ENCODE data around the gene ANAPC15.
A peak's percentile ranks its signal among the peaks of the same experiment; 100 is the strongest.

ANAPC15 gene

DNA sequence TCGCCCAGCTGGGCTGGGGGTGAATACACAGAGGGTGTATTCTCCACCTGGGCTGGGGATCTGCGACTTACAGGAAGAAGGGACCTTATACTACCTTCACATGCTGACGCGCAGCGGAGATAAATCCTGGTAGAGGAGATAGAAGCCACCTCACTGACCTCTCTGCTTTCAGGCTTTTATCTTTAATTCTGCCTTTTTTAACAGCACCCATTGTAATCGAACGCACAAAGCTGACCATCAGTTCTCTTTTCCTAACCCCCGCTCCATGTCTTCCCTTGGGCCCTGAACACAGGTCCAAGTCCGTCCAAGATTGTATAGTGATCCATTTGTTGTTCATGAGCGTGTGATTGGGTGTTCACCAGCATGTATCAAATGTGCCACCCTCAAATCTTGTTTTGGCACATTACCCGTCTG is 8.7 kb downstream of the ANAPC15 start:
- peak overlapping the region; percentile 74 for H3K27ac ChIP-seq (ENCODE audit: low read depth, low read length)
- H3K4me3 ChIP-seq (ENCODE audit: low read depth, low read length), result peak overlapping the region; percentile 51
- H3K4me1 ChIP-seq (ENCODE audit: control insufficient read depth, insufficient read depth, low read length), result peaks cover 14% of the 10 kb centered on the region
- peak overlapping the region; percentile 70 for H3K9ac ChIP-seq (ENCODE audit: low read length)
- H3K36me3 ChIP-seq (ENCODE audit: control insufficient read depth, insufficient read depth, low read length), result peaks cover 34% of the 10 kb centered on the region
- H3K27me3 ChIP-seq (ENCODE audit: control insufficient read depth, insufficient read depth, low read length), result no peaks in the 10 kb centered on the region
- no peaks in the 10 kb centered on the region for H3K9me3 ChIP-seq (ENCODE audit: control insufficient read depth, insufficient read depth, low read depth, low read length)

GRCh38 chr11:72102946-72103753 is 9.3 kb downstream of the ANAPC15 start, which contains the start of gene LAMTOR1:
Gene LAMTOR1 (minus strand): TSS chr11:72103297. CDS start chr11:72103224, 73 bp downstream.
- Histone ChIP-seq H3K4me3 (ENCODE audit: low read depth, low read length) (peak within 1 kb of the TSS; percentile 91), H3K36me3 (ENCODE audit: control insufficient read depth, insufficient read depth, low read length) (peaks cover 35% of the 10 kb centered on the region), H3K9ac (ENCODE audit: low read length) (peak within 1 kb of the TSS; percentile 98), H3K4me1 (ENCODE audit: control insufficient read depth, insufficient read depth, low read length) (peaks cover 14% of the 10 kb centered on the region), H3K9me3 (ENCODE audit: control insufficient read depth, insufficient read depth, low read depth, low read length) (no peaks in the 10 kb centered on the region), H3K27ac (ENCODE audit: low read depth, low read length) (peak within 1 kb of the TSS; percentile 97), H3K27me3 (ENCODE audit: control insufficient read depth, insufficient read depth, low read length) (no peaks in the 10 kb centered on the region)

DNA sequence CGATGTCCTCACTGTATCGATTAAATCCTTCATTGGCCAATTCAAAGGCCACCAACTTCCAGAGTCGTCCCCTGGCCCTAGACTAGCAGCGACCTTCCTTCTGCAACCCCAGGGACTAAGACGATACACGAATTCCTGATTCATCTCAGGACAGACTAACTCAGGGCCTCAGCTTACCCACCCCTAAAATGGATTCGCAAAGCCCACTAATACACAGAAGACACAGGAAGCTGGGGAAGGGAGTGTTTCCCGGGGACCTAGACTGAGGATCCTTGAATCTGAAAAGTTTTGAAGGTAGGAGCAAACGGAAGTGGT is 9.9 kb downstream of the ANAPC15 start:
- Histone ChIP-seq H3K4me3 (ENCODE audit: low read depth, low read length) (peak overlapping the region; percentile 91), H3K9ac (ENCODE audit: low read length) (peak overlapping the region; percentile 98), H3K36me3 (ENCODE audit: control insufficient read depth, insufficient read depth, low read length) (peaks cover 39% of the 10 kb centered on the region), H3K4me1 (ENCODE audit: control insufficient read depth, insufficient read depth, low read length) (peaks cover 14% of the 10 kb centered on the region), H3K27ac (ENCODE audit: low read depth, low read length) (peak overlapping the region; percentile 97), H3K27me3 (ENCODE audit: control insufficient read depth, insufficient read depth, low read length) (no peaks in the 10 kb centered on the region), H3K9me3 (ENCODE audit: control insufficient read depth, insufficient read depth, low read depth, low read length) (no peaks in the 10 kb centered on the region)

GRCh38 chr11:72102162-72102561 is 10.3 kb downstream of the ANAPC15 start:
- Histone ChIP-seq H3K9ac (ENCODE audit: low read length) (peak overlapping the region; percentile 98), H3K27ac (ENCODE audit: low read depth, low read length) (peak overlapping the region; percentile 97; the same call in 1 of the 2 replicates), H3K4me1 (ENCODE audit: control insufficient read depth, insufficient read depth, low read length) (peaks cover 14% of the 10 kb centered on the region), H3K36me3 (ENCODE audit: control insufficient read depth, insufficient read depth, low read length) (peaks cover 43% of the 10 kb centered on the region), H3K27me3 (ENCODE audit: control insufficient read depth, insufficient read depth, low read length) (no peaks in the 10 kb centered on the region), H3K9me3 (ENCODE audit: control insufficient read depth, insufficient read depth, low read depth, low read length) (no peaks in the 10 kb centered on the region), H3K4me3 (ENCODE audit: low read depth, low read length) (peak overlapping the region; percentile 91)

DNA sequence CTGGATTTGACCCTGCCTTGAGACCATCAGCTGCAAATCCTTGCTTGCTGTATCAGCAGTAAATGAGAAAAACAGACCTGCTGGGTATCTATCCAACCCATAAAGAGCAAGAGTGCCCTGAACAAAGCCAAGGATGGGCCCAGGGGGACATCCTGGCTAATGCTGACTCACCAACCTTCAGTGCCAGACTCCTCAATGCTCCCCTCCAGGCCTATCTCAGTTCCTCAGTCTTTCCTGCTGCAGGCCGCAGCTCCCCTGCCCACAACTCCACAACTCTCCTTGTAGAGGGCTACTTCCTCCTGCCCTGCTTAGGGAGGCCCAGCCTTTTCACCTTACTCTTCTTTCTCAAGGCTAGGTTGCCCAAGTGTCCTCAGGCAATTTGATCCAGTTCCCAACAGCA is 12.0 kb downstream of the ANAPC15 start:
- Histone ChIP-seq H3K4me1 (ENCODE audit: control insufficient read depth, insufficient read depth, low read length) (peaks cover 14% of the 10 kb centered on the region), H3K4me3 (ENCODE audit: low read depth, low read length) (no peak overlapping the region), H3K9me3 (ENCODE audit: control insufficient read depth, insufficient read depth, low read depth, low read length) (no peaks in the 10 kb centered on the region), H3K36me3 (ENCODE audit: control insufficient read depth, insufficient read depth, low read length) (peaks cover 51% of the 10 kb centered on the region), H3K9ac (ENCODE audit: low read length) (peak overlapping the region; percentile 6), H3K27ac (ENCODE audit: low read depth, low read length) (no peak overlapping the region), H3K27me3 (ENCODE audit: control insufficient read depth, insufficient read depth, low read length) (no peaks in the 10 kb centered on the region)

DNA sequence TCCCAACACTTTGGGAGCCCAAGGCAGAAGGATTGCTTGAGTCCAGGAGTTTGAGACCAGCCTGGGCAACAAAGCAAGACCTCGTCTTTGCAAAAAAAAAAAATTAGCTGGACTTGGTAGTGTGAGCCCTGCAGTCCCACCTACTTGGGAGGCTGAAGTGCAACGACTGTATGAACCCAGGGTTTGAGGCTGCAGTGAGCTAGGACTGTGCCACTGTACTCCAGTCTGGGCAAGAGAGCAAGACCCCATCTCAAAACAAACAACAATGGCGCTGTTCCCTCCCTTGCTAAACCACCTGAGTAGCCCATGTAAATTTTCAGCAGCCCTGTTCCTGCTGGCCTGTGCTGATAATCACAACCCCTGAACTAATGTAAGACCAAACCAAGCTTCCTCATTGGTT is 12.5 kb downstream of the ANAPC15 start:
- no peak overlapping the region for H3K4me3 ChIP-seq (ENCODE audit: low read depth, low read length)
- H3K27me3 ChIP-seq (ENCODE audit: control insufficient read depth, insufficient read depth, low read length), result no peaks in the 10 kb centered on the region
- H3K36me3 ChIP-seq (ENCODE audit: control insufficient read depth, insufficient read depth, low read length), result peaks cover 56% of the 10 kb centered on the region
- H3K9ac ChIP-seq (ENCODE audit: low read length), result peak overlapping the region; percentile 6
- no peak overlapping the region for H3K27ac ChIP-seq (ENCODE audit: low read depth, low read length)
- H3K9me3 ChIP-seq (ENCODE audit: control insufficient read depth, insufficient read depth, low read depth, low read length), result no peaks in the 10 kb centered on the region
- H3K4me1 ChIP-seq (ENCODE audit: control insufficient read depth, insufficient read depth, low read length), result peaks cover 14% of the 10 kb centered on the region

DNA sequence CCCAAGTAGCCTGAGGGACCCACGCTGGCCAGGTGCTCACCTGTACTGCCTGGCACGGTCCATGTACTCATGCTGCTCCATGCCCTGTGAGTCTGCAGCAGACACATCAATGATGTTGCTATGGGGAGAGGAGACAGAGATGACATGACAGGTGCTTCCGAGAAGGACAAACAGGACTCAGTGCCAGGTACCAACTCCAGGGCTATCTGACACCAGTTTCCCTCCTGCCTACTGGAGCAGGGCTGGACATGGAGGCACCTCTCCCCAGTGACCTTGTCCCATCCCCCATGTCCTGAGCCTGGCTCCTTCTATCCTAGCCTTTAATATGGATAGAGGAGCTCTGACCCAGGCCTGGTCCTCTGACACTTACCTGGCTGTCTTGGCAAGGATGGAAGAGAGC is 13.8 kb downstream of the ANAPC15 start:
- Histone ChIP-seq H3K4me1 (ENCODE audit: control insufficient read depth, insufficient read depth, low read length) (peaks cover 11% of the 10 kb centered on the region), H3K36me3 (ENCODE audit: control insufficient read depth, insufficient read depth, low read length) (peaks cover 65% of the 10 kb centered on the region), H3K9me3 (ENCODE audit: control insufficient read depth, insufficient read depth, low read depth, low read length) (no peaks in the 10 kb centered on the region), H3K27ac (ENCODE audit: low read depth, low read length) (no peak overlapping the region), H3K9ac (ENCODE audit: low read length) (no peak overlapping the region), H3K27me3 (ENCODE audit: control insufficient read depth, insufficient read depth, low read length) (no peaks in the 10 kb centered on the region), H3K4me3 (ENCODE audit: low read depth, low read length) (no peak overlapping the region)

DNA sequence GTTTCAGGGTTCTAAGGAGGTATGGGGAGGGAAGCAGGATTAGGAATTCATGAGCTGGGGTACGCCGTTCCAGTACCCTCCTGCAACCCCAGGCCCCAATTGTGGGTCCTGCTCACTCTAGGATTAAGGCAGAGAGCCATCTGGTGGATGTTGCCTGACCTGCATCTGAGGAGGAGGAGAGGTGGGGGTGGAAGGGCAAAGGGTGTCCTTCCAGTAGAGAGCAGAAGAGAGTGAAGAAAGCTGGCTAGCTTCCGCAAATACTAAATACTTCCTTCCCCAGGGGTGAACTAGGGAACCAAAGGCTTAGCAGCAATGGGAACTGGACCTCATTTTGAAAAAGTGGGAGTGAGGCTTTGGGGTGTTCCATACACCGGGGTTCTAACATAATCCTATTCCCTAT is 21.2 kb downstream of the ANAPC15 start:
- peaks cover 4% of the 10 kb centered on the region; the same call in 1 of the 2 replicates for H3K4me1 ChIP-seq (ENCODE audit: control insufficient read depth, insufficient read depth, low read length)
- H3K9ac ChIP-seq (ENCODE audit: low read length), result no peak overlapping the region
- peaks cover 34% of the 10 kb centered on the region for H3K36me3 ChIP-seq (ENCODE audit: control insufficient read depth, insufficient read depth, low read length)
- H3K27ac ChIP-seq (ENCODE audit: low read depth, low read length), result no peak overlapping the region
- H3K27me3 ChIP-seq (ENCODE audit: control insufficient read depth, insufficient read depth, low read length), result no peaks in the 10 kb centered on the region
- H3K4me3 ChIP-seq (ENCODE audit: low read depth, low read length), result no peak overlapping the region
- no peaks in the 10 kb centered on the region for H3K9me3 ChIP-seq (ENCODE audit: control insufficient read depth, insufficient read depth, low read depth, low read length)

DNA sequence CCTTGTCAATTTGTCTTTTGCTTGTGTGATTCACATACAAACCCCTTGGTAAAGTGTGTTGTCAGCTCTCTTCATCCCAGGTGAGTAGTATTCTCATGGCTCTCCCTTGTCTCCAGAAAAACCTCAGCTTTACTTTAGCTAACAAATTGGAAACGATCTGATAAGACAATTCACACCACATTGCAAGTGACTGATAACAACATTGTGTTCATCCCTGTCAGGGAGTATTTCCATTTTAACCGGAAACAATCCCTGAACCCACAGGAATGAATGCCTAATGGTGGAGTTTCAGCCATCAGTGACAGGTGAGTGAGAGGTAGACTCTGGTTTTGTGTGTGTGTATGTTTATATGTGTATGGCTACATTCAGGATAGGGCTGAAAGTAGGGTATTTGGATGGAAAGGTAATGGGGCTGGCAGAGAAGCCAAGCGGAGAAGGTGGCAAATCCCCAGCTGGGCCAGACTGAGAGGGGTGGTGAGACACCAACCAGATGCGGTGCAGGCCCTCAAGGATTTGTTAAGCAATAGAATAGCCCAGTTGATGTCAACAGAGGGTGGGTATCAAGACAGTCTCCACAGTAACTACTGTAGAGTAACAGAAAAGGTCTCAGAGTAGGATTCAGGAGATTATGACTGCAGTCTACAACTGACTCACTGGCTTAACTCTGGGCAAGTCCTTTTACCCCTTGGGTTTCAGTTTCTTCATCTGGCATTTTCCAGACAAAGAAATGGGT is 24.3 kb downstream of the ANAPC15 start:
- H3K9ac ChIP-seq (ENCODE audit: low read length), result no peak overlapping the region

DNA sequence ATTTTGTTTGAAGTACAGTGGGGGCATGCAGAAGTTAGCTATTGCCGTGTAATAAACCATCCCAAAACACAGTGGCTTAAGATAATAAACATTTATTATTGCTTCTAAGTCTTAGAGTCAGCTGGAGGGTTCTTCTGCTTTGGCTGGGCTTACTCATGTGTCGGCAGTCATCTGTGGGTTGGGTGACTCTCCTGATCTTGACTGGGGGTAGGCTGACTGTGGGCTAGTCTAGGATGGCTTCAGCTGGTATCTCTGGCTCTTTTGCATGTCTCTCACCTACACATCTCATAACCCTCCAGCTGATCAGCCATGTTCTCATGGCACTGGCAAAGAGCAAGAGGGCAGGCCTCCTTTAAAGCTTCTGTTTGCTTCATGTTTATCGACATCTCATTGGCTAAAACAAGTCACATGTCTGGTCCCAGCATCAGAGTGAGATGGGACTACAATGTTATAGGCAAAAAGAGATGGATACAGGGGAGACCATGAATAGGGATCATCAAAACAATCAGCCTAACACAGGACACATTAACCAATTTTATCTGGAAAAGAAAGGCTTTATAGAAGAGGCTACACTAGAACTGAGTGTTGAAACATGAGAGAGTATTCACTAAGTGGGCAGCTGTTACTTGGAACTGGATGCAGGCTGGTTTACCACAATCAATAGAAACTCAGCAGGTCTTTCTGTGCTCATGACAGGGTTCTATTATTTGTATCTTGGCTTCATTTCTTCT is 26.7 kb downstream of the ANAPC15 start:
- no peaks in the 10 kb centered on the region for H3K9me3 ChIP-seq (ENCODE audit: control insufficient read depth, insufficient read depth, low read depth, low read length)
- no peaks in the 10 kb centered on the region for H3K27me3 ChIP-seq (ENCODE audit: control insufficient read depth, insufficient read depth, low read length)
- H3K4me3 ChIP-seq (ENCODE audit: low read depth, low read length), result no peak overlapping the region
- 0 out of 2 replicates have a peak, but pooled peaks cover 8% of the 10 kb centered on the region for H3K4me1 ChIP-seq (ENCODE audit: control insufficient read depth, insufficient read depth, low read length)
- H3K36me3 ChIP-seq (ENCODE audit: control insufficient read depth, insufficient read depth, low read length), result peaks cover 18% of the 10 kb centered on the region; the same call in 1 of the 2 replicates
- H3K9ac ChIP-seq (ENCODE audit: low read length), result no peak overlapping the region
- no peak overlapping the region for H3K27ac ChIP-seq (ENCODE audit: low read depth, low read length)

More for the DNA sequence above, 24.3 kb downstream of the ANAPC15 start:
- H3K4me1 ChIP-seq (ENCODE audit: control insufficient read depth, insufficient read depth, low read length), result peaks cover 4% of the 10 kb centered on the region; the same call in 1 of the 2 replicates
- H3K36me3 ChIP-seq (ENCODE audit: control insufficient read depth, insufficient read depth, low read length), result peaks cover 18% of the 10 kb centered on the region; the same call in 1 of the 2 replicates
- no peak overlapping the region for H3K27ac ChIP-seq (ENCODE audit: low read depth, low read length)
- no peaks in the 10 kb centered on the region for H3K9me3 ChIP-seq (ENCODE audit: control insufficient read depth, insufficient read depth, low read depth, low read length)
- no peak overlapping the region for H3K4me3 ChIP-seq (ENCODE audit: low read depth, low read length)
- no peaks in the 10 kb centered on the region for H3K27me3 ChIP-seq (ENCODE audit: control insufficient read depth, insufficient read depth, low read length)
